Left cardiac atrium (tissue), 4 donors: ENCODE data around the gene DNAH1. TPM values are rescaled to one million over a fixed set of nuclear protein-coding genes. Genes with fewer than 3 reads are reported as not detected.

ENCODE experiments used
- ATAC-seq, 2 donors: fragments of 200-7000 bp; cut with Tn5 transposase; one replicate each; pipeline ENCODE4 v1.9.1; 2020; ENCODE audit warnings: mild to moderate bottlenecking in 2 of 2, moderate library complexity in 2 of 2
- DNase-seq: peaks from one replicate; pipeline ENCODE4 v3.0.0-alpha.2; 2020
- intact Hi-C, 2 donors: fragments of 100-400 bp; cut with DNase I; formaldehyde crosslinking; loops; one replicate each; pipeline versions ENCODE4 v1.14.1 to v1.15.1; 2022 to 2023
- total RNA-seq, 2 donors: library from RNA; stranded (reverse); fragmentation: NEBNext Ultra II Directional; extraction: Animal tissue kit (Norgen Biotek cat#: 25700); gene quantifications; one replicate each; pipeline ENCODE4 v1.2.1, GENCODE V29; 2021
- donor health status: DM: no; HTN: yes; CAD: no.
- donor health status: DM: no; HTN: yes; CAD: no; lungs with severe emphysema.
- donor health status: DM: yes; HTN: yes; CAD: no.
- donor health status: Dilated cardiomyopathy.

DNAH1 gene
- total RNA-seq, 2 donors from 2014 or later, result 3.3 to 4.4 TPM

DNA sequence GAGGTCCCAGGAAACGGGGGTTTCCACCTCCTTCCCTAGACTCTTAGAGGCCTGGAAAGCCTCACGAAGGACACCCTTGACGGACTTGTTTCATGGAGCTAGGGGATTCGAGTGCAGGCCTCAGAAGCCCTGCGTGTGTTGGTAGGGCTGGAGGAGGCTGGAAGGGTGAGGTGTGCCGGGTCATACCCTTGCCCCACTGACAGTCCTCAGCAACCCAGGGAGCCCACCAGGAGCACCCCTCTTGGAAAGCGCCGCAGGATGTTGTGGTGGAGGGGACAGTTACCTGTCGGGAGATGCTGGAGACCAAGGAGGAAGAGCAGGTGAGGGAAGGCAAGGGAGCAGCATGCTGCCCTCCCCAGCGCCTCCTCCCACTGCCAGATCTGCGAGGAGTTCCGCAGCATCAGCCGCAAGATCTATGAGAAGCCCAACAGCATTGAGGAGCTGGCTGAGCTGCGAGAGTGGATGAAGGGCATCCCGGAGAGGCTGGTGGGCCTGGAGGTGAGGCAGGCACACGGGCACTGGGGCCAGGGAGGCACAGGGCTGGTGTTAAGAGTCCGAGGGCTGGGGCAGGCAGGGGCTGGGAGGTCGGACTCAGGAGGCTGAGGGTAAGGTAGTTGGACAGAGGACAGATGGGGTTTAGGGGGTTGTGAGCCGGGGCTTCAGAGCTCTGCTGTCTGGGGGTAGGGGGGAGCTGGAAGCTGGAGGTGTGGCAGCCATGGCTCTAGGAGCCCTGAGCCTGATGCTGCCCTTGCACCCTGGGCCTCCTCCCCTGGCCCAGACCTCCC, 33.7 kb downstream of the DNAH1 start:
- intact Hi-C loops, result loop anchor here in 1 of 2 donors (5.0 kb wide), 1 partner anchor 128 kb away; no protein-coding TSS in a partner anchor
- DNase-seq (no peak), ATAC-seq (no peak)

DNA sequence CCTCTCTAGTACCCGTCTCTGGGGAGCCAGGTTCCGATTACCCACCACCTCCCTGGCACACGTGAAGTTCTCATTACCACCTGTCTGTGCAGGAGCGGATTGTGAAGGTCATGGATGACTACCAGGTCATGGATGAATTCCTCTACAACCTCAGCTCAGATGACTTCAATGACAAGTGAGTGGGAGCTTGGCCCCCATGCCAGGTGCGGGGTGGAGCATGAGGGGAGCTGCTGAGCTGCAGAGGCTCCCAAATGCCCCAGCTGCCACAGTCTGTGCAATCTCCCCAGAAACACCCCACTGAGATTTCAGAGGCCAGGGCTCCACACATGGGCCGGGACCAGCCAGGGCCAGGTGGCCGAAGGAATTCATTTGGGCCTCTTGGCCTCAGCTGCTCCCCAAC, 34.3 kb downstream of the DNAH1 start:
- intact Hi-C loops, result no loop called here
- DNase-seq (no peak), ATAC-seq (no peak)

DNA sequence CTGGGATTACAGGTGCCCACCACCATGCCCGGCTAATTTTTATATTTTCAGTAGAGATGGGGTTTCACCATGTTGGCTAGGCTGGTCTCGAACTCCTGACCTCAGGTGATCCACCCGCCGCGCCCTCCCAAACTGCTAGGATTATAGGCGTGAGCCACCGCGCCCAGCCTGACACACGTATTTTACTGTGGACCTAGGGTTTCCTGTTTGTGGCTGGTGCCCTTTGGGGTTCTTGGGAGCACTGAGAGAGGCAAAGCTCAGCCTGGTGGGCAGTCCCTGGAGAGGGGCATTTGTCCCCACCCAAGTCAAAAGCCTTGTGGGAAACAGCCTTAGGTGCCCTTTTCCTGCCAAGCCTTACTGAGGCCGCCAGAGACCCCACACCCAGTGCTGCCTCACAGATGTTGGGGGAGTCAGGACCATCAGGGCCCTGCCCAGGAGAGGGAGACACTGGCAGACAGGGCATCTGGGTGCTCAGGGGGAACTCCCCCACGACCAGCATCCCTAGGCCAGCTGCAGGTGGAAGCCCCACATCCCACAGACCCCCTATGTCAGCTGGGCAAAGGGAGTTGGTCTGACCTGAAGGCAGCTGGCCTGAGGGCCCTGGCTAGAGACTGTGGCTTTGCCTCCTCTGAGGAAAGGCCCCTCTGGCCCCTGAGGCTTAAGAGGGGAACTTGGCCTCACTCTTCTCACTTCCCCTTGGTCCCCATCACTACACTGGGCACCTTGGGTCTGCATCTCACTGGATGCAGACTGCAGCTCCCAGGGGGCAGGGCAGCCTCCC, 35.1 kb downstream of the DNAH1 start:
- DNase-seq, result no peak
- ATAC-seq, result no peak
- intact Hi-C loops, result no loop called here

DNA sequence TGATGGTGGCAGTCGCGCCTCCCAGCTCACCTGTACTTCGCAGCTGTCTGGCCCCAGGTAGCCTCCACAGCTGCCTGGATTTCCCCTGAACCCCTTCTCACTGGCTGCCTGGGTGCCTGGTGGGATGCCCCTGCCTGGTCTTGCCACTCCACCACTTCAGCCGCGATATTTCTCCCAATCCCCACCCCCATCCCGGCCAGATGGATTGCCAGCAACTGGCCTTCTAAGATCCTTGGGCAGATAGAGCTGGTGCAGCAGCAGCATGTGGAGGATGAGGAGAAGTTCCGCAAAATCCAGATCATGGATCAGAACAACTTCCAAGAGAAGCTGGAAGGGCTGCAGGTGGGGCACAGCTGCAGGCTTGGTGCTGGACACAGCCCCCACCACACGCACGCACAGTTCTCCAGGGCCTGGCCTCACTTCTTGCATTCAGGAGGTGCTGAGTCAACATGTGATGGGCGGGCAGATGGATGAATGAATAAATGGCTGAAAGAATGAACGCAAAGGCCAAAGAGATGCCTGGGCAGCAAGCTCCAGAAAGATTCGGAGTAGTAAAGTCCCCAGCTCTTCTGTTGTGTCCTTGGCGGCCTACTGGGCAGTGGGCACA, 35.7 kb downstream of the DNAH1 start:
- intact Hi-C loops, result no loop called here
- DNase-seq (no peak), ATAC-seq (no peak)

DNA sequence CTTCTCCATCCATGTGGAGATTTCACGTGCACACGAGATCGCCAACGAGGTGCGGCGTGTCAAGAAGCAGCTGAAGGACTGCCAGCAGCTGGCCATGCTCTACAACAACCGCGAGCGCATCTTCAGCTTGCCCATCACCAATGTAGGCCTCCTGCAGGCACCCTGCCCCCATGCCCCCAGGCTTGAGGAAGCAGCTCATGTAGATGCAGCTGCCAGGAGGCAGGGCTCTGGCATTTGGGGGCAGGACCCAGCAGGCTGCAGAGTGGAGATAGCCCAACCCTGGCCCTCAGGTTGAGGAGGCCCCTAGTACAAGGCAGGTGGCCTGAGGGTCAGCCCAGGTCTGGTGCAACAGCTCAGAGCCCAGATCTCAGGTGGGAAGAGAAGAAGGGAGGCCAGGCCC, 36.4 kb downstream of the DNAH1 start:
- intact Hi-C loops, result no loop called here
- no peak for DNase-seq
- ATAC-seq, result no peak

DNA sequence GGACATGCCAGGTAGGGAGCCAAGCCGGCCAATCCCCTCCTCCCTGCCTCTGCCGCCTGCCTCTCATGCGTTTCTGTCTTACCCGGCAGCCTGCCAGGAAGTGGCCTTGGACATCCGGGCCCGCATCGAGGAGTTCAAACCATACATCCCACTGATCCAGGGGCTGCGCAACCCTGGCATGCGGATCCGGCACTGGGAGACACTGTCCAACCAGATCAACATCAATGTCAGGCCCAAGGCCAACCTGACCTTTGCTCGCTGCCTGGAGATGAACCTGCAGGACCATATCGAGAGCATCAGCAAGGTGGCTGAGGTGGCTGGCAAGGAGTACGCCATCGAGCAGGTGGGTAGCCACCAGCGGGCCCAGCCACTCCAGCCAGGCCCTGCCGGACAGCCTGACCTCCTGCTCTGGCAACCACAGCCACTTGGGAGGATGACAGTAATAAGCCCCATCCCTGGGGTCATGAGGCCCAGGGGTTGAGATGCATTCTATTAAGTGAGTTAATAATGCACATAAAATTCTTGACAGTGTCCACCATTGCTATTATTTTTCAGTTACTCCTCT, 37.3 kb downstream of the DNAH1 start:
- intact Hi-C loops, result no loop called here
- DNase-seq, result no peak
- ATAC-seq, result no peak

DNA sequence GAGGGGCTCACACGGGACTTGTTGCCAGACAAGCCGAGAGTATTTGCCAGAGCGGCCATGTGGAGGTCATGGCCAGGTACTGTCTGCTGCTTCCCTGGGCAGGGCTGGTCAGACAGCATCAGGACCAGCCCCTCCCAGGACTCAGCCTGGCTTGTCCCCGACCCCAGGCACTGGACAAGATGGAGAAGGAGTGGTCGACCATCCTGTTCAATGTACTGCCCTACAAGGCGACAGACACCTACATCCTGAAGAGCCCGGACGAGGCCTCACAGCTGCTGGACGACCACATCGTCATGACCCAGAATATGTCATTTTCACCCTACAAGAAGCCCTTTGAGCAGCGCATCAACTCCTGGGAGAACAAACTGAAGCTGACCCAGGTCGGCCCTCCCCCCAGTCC, 38.6 kb downstream of the DNAH1 start:
- no peak for DNase-seq
- intact Hi-C loops, result no loop called here
- ATAC-seq, result no peak

DNA sequence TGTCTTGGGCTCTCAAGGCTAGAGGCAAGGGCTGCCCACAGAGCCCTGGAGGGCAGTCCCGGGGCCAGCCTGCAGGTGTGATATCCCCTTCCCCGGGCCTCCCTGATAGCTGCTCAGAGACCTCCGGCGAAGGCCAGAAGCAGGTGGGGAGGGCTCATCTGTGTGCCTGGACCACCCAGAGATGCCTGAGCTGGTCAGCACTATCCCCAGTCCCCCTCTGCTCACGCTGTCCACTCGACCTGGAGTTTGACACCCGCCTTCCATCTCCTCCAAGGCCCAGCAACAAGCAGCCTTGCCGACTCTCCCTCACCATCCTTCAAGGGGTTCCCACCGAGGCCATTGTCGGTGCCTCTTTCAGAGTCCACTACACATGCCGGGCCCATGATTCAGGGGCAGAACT, 39.4 kb downstream of the DNAH1 start:
- DNase-seq (no peak), ATAC-seq (no peak)
- intact Hi-C loops, result no loop called here

DNA sequence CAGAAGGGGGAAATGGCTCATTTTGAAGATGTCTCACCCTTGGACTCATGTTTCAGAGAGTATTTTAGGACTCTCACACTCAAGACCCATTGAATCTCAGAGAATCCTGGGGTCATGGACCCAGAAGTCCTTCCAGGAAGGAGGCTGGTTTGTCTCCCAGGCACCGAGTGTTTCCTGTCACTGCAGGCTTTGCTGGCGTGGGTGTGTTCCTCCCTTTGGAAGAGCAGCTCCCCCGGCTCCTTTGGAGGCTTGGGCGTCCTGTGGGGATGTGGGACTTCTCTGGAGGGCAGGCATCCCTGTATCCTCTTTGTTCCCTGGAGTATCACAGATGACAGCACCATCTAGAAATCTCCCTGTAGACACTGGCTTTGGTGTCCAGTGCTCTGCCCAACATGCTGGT, 40.0 kb downstream of the DNAH1 start:
- no peak for ATAC-seq
- no peak for DNase-seq
- intact Hi-C loops, result no loop called here

DNA sequence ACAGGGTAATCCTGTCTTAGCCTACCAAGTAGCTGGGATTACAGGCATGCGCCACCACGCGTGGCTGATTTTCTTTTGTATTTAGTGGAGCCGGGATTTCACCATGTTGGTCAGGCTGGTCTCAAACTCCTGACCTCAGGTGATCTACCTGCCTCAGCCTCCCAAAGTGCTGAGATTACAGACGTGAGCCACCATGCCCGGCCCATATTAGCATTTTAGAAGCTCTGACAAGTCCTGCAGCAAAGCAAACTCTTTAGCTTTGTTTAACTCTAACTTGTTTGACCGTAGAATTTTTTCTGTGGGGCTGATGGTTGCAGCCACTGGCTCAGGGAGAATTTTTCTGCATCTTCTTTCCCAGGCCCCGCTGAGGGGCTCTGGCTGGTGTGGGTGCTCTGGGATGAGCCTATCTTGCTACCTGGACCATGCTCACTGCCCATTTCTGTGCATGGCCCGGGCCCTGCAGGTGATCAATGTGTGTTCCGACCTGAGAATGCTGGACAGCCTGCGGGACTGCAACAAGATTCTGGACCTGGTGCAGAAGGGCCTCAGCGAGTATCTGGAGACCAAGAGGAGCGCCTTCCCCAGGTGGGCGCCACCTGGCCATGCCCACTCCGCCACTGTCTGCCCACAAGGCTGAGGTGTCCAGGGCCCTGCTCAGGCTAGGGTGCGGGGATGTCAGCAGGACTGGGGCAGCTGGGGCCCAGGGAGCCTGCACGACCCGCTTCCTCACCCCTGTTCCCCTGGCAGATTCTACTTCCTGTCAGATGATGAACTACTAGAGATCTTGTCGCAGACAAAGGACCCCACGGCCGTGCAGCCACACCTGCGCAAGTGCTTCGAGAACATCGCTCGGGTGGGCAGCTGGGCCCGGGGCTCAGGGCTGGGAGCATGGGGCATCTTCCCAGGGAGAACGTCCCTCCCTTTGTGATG, 41.3 kb downstream of the DNAH1 start:
- no peak for DNase-seq
- intact Hi-C loops, result no loop called here
- ATAC-seq, result no peak

DNA sequence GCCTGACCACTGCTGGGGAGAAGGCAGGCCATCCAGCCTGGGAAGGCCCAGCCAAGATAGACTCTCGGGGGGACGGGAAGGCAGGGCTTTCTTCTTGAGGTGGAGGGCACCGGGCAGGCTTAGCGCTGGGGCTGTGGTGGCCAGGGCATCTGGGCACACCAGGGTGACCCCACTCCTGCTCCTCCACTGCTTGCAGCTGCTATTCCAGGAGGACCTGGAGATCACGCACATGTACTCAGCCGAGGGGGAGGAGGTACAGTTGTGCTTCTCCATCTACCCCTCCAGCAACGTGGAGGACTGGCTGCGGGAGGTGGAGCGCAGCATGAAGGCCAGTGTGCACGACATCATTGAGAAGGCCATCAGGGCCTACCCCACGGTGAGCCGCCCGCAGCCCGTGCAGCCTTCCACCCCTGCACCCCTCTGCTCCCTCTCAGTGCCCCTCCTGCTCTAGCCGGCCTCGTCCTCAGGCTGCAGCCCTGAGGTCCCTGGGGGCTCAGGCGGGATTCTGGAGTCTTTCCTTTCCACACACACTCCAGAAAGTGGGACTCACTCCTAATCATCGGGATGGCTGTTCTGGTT, 42.3 kb downstream of the DNAH1 start:
- intact Hi-C loops, result no loop called here
- DNase-seq (no peak), ATAC-seq (no peak)

DNA sequence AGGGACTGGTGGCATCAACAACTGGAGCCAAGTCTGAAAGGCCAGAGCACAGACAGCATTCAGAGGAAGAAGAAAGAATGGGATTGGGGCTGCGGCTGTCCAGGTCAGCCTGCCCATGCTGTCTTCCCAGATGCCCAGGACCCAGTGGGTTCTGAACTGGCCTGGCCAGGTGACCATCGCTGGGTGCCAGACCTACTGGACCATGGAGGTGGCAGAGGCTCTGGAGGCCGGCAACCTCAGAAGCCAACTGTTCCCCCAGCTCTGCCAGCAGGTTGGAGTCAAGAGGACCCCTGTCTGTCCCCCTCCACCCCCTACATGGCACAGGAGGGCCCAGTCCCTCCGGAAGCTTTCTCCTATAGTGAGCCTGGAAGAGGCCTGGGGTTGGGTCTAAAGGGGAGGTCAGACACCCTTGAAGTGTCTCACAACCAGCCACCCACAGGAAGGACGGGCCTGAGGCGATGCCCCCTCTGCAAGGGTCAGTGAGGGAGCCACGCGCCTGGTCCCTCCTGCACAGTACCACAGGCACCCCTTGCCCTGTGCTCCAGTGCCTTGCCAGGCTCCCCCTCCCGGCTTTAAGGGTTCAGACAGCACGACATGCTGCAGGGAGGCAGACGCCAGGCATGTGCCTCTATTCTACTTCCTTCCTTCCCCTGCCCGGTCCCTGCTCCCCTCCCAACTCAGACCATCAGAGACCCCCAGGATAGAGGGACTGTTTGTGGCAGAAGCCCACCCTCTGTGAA, 43.2 kb downstream of the DNAH1 start:
- DNase-seq (no peak), ATAC-seq (no peak)

DNA sequence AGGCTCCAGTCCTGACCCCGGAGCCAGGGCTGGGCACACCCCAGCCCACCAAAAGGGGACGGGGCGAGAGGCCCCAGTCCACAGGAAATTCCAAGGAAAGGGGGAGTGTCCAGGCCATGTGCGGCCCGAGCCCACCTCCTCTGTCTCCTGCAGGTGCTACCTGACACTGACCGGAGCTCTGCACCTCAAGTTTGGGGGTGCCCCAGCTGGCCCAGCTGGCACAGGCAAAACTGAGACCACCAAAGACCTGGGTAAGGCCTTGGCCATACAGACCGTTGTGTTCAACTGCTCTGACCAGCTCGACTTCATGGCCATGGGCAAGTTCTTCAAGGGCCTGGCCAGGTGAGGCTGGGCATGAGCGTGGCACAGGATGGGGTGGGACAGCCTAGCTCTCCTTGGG, 44.9 kb downstream of the DNAH1 start:
- DNase-seq (no peak), ATAC-seq (no peak)
- intact Hi-C loops, result no loop called here

More for the DNA sequence above, 43.2 kb downstream of the DNAH1 start:
- intact Hi-C loops, result no loop called here

DNA sequence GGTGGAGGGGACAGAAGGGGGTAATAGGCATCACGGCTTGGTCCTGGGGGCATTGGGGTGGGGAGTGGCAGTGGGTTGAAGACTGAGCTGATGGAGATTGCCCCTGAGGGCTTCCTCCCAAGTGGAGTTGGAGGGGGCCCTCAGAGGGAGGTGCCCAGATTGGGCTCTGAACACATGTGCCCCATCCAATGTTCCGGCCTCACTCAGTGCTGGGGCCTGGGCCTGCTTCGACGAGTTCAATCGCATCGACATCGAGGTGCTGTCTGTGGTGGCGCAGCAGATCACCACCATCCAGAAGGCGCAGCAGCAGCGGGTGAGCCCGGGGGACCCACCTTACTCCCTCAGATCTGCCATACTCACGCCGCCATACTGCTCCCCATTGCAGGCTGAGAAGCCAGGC, 45.3 kb downstream of the DNAH1 start:
- DNase-seq, result no peak
- intact Hi-C loops, result no loop called here
- no peak for ATAC-seq

DNA sequence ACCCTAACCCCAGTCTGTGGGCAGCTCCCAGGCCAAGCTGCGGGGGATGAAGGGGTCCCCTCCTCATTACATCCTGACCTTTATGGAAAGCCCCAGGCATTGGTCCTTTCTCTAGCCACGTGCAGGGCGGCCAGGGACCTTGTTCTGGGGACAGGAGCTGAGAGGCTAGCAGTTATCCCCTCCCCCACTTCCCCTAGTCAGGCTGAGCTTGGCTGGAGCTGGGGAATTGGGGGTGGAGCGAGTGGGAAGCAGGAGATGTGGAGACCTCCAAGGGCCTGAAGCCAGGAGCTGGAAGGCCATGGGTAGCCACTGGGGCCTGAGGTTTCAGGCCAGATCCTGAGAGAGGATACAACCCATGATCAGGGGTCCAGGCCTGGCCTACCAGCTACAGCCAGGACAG, 45.8 kb downstream of the DNAH1 start:
- no peak for DNase-seq
- ATAC-seq, result no peak
- intact Hi-C loops, result no loop called here

DNA sequence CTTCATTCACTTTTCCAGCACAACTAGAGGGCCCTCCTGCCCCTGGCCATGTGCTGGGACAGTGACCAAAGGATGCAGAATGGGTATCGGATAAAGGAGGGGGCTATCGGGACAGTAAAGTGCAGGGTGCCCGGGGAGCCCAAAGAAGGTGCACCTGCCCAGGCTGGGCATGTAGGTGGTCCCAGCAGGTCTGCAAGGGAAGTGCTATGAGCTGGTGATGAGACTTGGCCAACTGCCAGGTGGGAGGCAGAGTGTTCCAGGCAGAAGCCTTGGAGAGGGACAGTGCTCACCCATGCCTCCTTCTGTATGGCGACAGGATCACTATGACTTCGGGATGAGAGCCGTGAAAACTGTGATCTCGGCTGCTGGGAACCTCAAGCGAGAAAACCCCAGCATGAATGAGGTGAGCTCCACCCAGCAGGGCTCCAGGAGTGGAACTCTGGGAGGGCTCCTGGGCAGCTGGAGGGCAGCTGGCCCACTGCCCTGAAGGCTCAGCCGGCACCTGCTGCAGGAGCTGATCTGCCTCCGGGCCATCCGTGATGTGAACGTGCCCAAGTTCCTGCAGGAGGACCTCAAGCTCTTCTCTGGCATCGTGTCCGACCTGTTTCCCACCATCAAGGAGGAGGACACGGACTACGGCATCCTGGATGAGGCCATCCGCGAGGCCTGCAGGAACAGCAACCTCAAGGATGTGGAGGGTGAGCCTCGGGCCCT, 48.4 kb downstream of the DNAH1 start:
- ATAC-seq (no peak), DNase-seq (no peak)
- intact Hi-C loops, result no loop called here

DNA sequence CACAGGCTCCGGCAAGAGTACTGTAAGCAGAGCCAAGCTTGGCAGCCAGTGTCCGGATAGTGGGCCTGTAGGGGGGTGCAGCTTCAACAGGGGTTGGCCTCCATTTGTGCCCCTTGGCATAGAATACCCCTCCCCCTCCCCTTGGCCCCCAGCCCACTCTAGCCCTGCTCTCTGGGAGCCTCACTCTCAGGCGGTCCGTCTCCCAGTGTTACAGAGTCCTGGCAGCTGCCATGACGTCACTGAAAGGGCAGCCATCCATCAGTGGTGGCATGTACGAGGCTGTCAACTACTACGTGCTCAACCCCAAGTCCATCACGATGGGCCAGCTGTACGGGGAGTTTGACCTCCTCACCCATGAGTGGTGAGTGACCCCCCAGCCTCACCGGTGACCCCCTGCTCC, 50.4 kb downstream of the DNAH1 start:
- ATAC-seq (no peak), DNase-seq (no peak)
- intact Hi-C loops, result no loop called here
